Omental fat pad (tissue), 4 donors: ENCODE measurements around the gene CTAG1A. TPM values are rescaled to one million over a fixed set of nuclear protein-coding genes. Genes with fewer than 3 reads are reported as not detected.
"Not testable (repeated sequence)": the region's sequence is repeated elsewhere in the genome, so short reads cannot be mapped to it uniquely, and the experiment has no call there.

Experiments
- ATAC-seq: fragments of 150-250 bp; one replicate; pipeline ENCODE4 v1.9.1; 2016; ENCODE audit warnings: mild to moderate bottlenecking, moderate library complexity; ENCODE audit not compliant: low FRiP score
- DNase-seq: peaks from one replicate; pipeline ENCODE4 v3.0.0-alpha.2; 2019; ENCODE audit warnings: low spot score
- CTCF ChIP-seq, 3 donors: fragments of 450-650 bp; IDR thresholded peaks; one replicate each; pipeline ENCODE4 v1.5.1; 2016 to 2017; ENCODE audit warnings: antibody characterized with exemption in 3 of 3, mild to moderate bottlenecking in 3 of 3, moderate library complexity in 2 of 3
- total RNA-seq, 4 donors: library from RNA; depleted of rRNA; stranded (reverse); fragments of >200 nt; gene quantifications; one replicate each; pipeline ENCODE4 v1.1.0, GENCODE V29; 2016

The CTAG1A gene
- total RNA-seq, 4 donors from 2014 or later: not detected

GRCh38 chrX:154542723-154543424, 42.1 kb upstream of the CTAG1A start:
- TF ChIP-seq CTCF (IDR thresholded peaks at IDR 0.05): no peak
- no peak for ATAC-seq
- no peak for DNase-seq

GRCh38 chrX:154545673-154546274, 39.2 kb upstream of the CTAG1A start:
- TF ChIP-seq CTCF (IDR thresholded peaks at IDR 0.05): no peak
- ATAC-seq: no peak
- no peak for DNase-seq

- DNase-seq: no peak
Measured at GRCh38 chrX:154546354-154547244, 38.3 kb upstream of the CTAG1A start, which contains the start of gene G6PD. Gene G6PD, minus strand, starts transcription at chrX:154546846. Its CDS starts 691 bp downstream, at chrX:154546155.

GRCh38 chrX:154547245-154548027, 37.5 kb upstream of the CTAG1A start, which contains the start of gene IKBKG:
Gene IKBKG, plus strand, starts transcription at chrX:154547620. Its CDS starts 4,383 bp downstream, at chrX:154552003.
- DNase-seq (peak; percentile 74), ATAC-seq (peak; percentile 90)
- no peak for TF ChIP-seq CTCF (IDR thresholded peaks at IDR 0.05)

More at GRCh38 chrX:154546354-154547244, 38.3 kb upstream of the CTAG1A start, which contains the start of gene G6PD:
- peak; percentile 57 for ATAC-seq
- no peak for TF ChIP-seq CTCF (IDR thresholded peaks at IDR 0.05)

- DNase-seq: no peak
- TF ChIP-seq CTCF (IDR thresholded peaks at IDR 0.05): no peak
- ATAC-seq: peak; percentile 3
Measured at GRCh38 chrX:154548028-154548316, 37.0 kb upstream of the CTAG1A start.

GRCh38 chrX:154549766-154550165, 35.2 kb upstream of the CTAG1A start:
- no peak for TF ChIP-seq CTCF (IDR thresholded peaks at IDR 0.05)
- DNase-seq (no peak), ATAC-seq (no peak)

GRCh38 chrX:154552112-154552806, 32.7 kb upstream of the CTAG1A start:
- peak; percentile 12 for ATAC-seq
- DNase-seq: not testable (repeated sequence)

- DNase-seq, ATAC-seq: not testable (repeated sequence)
Measured at GRCh38 chrX:154558060-154558690, 26.8 kb upstream of the CTAG1A start.

GRCh38 chrX:154558896-154559295, 26.0 kb upstream of the CTAG1A start:
- DNase-seq, ATAC-seq: not testable (repeated sequence)
